PC-3 (cell line): ENCODE measurements around the gene MLYCD. TPM values are rescaled to one million over a fixed set of nuclear protein-coding genes. Genes with fewer than 3 reads are reported as not detected.

ENCODE experiments used
- ATAC-seq: fragments of 200-7000 bp; cut with Tn5 transposase; 2 replicates; pipeline ENCODE4 v1.9.1; 2020; ENCODE audit warnings: mild to moderate bottlenecking, moderate library complexity
- BruUV-seq: library from RNA; stranded (reverse); fragments of 400-500 nt; replicated peaks from 2 replicates; lab custom pipeline; 2021; lab: Mats Ljungman, UMichigan
- CTCF ChIA-PET: fragments of 300-600 bp; sonication (Branson Sonifier 250); formaldehyde crosslinking; loops from one replicate; lab custom pipeline; 2022; ENCODE audit warnings: antibody characterized with exemption; lab: Charles Lee
- POLR2A ChIA-PET: fragments of 300-600 bp; sonication (Branson Sonifier 250); formaldehyde crosslinking; loops from one replicate; lab custom pipeline; 2022; ENCODE audit warnings: antibody characterized with exemption; ENCODE audit not compliant: unreplicated experiment; lab: Charles Lee
- DNase-seq: peaks from one replicate; pipeline ENCODE4 v3.0.0-alpha.2; 2015
- H2AFZ ChIP-seq: fragments of 300-600 bp; sonication (generic); 2 replicates; pipeline ENCODE4 v1.6.0; 2016; ENCODE audit warnings: antibody characterized with exemption, low read length
- H3F3A ChIP-seq: fragments of 300-600 bp; sonication (generic); one replicate; pipeline ENCODE4 v1.6.0; 2017; ENCODE audit warnings: antibody characterized with exemption, low read length, control low read depth, mild to moderate bottlenecking; ENCODE audit not compliant: unreplicated experiment
- H3K27ac ChIP-seq: fragments of 300-600 bp; sonication (generic); 2 replicates; pipeline ENCODE4 v1.5.1; 2016; ENCODE audit warnings: mild to moderate bottlenecking, low read length
- H3K27me3 ChIP-seq: fragments of 300-600 bp; sonication (generic); 2 replicates; pipeline ENCODE4 v1.6.1; 2016; ENCODE audit warnings: low read length, mixed read lengths
- H3K36me3 ChIP-seq: fragments of 300-600 bp; sonication (generic); 2 replicates; pipeline ENCODE4 v1.6.1; 2016; ENCODE audit warnings: low read depth, mixed run types, low read length, mixed read lengths
- H3K4me1 ChIP-seq: fragments of 300-600 bp; sonication (generic); 2 replicates; pipeline ENCODE4 v1.5.1; 2016; ENCODE audit warnings: low read length; ENCODE audit not compliant: insufficient read depth
- H3K4me2 ChIP-seq: fragments of 300-600 bp; sonication (generic); 2 replicates; pipeline ENCODE4 v1.6.0; 2016; ENCODE audit warnings: low read length
- H3K4me3 ChIP-seq: fragments of 300-600 bp; sonication (generic); 2 replicates; pipeline ENCODE4 v1.5.1; 2016; ENCODE audit warnings: mild to moderate bottlenecking, low read length, mixed read lengths
- H3K79me2 ChIP-seq: fragments of 300-600 bp; sonication (generic); 2 replicates; pipeline ENCODE4 v1.6.1; 2017; ENCODE audit warnings: low read length, mixed read lengths
- H3K9ac ChIP-seq: fragments of 300-600 bp; sonication (generic); 2 replicates; pipeline ENCODE4 v1.6.0; 2016; ENCODE audit warnings: mild to moderate bottlenecking, low read length
- H3K9me2 ChIP-seq: fragments of 300-600 bp; sonication (generic); replicated peaks from 2 replicates; pipeline ENCODE4 v1.6.1; 2016; ENCODE audit warnings: mixed run types, low read length, mixed read lengths
- H3K9me3 ChIP-seq: fragments of 300-600 bp; sonication (generic); 2 replicates; pipeline ENCODE4 v1.6.1; 2016; ENCODE audit warnings: low read length, mixed read lengths
- H4K20me1 ChIP-seq: fragments of 300-600 bp; sonication (generic); 2 replicates; pipeline ENCODE4 v1.6.1; 2016; ENCODE audit warnings: low read length, mixed read lengths
- CTCF ChIP-seq: fragments of 300-600 bp; sonication (generic); conservative IDR thresholded peaks from 2 replicates; pipeline ENCODE4 v1.5.1; 2017; ENCODE audit warnings: antibody characterized with exemption, low read depth, mild to moderate bottlenecking, low read length
- EZH2 ChIP-seq: fragments of 300-600 bp; sonication (generic); IDR thresholded peaks from one replicate; pipeline ENCODE4 v1.6.1; 2017; ENCODE audit warnings: antibody characterized with exemption, mild to moderate bottlenecking, low read length; ENCODE audit not compliant: unreplicated experiment
- EZH2phosphoT487 ChIP-seq: fragments of 300-600 bp; sonication (generic); IDR thresholded peaks from 2 replicates; pipeline ENCODE4 v1.6.1; 2018; ENCODE audit warnings: mild to moderate bottlenecking, antibody characterized with exemption, low read length, borderline replicate concordance
- intact Hi-C: fragments of 100-400 bp; cut with micrococcal nuclease; formaldehyde crosslinking; loops from 2 replicates; pipeline ENCODE4 v1.9.0; 2023
- total RNA-seq: library from RNA; depleted of rRNA; stranded (reverse); fragments of >200 nt; gene quantifications from 2 replicates; pipeline ENCODE4 v1.2.3, GENCODE V29; 2014

Gene MLYCD
- total RNA-seq, 1 experiment from 2014 or later, result 0.95 TPM

DNA sequence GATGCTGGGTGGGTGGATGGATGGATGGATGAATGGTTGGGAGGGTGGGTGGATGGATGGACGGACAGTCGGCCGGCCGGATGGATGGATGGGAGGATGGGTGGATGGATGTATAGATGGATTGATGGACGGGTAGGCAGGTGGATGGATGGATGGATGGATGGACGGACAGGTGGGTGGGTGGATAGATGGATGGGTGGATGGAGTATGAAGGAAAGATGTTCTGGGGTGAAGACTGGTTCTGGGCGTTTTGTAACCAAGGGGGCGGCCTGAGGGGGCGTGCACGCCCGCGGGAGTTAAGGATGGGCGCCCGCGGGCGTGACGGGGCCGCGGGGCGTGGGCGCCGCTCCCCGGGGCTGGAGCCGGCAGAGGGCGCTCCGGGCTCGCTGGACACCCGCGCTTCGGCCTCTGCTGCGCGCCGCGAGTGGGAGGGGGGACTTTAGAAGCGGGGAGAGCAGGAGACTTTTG lies 69.0 kb downstream of the MLYCD start, which contains the start of gene NECAB2:
Gene NECAB2, plus strand, starts transcription at position 407 of the 468 bp plus-strand sequence. CDS start 405 bp downstream, outside the sequence.
- Histone ChIP-seq H3K79me2 (no peaks in the 10 kb centered on the region), H3K4me1 (no peaks in the 10 kb centered on the region), H3K4me2 (peak within 1 kb of the TSS; percentile 56; the same call in 1 of the 2 replicates), H3K27ac (no peak within 1 kb of the TSS), H4K20me1 (no peaks in the 10 kb centered on the region), H3K9ac (no peak within 1 kb of the TSS), H3K4me3 (no peak within 1 kb of the TSS), H3K27me3 (no peaks in the 10 kb centered on the region), H3K9me3 (no peaks in the 10 kb centered on the region), H3K36me3 (no peaks in the 10 kb centered on the region), H3K9me2 (no peaks in the 10 kb centered on the region), H2AFZ (no peak within 1 kb of the TSS), H3F3A (no peaks in the 10 kb centered on the region)
- DNase-seq (peak; percentile 38), ATAC-seq (peak; percentile 72)
- CTCF ChIA-PET, result no interaction called here
- TF ChIP-seq EZH2phosphoT487 (no peak), CTCF (peak; percentile 62), EZH2 (no peak)
- POLR2A ChIA-PET, result no interaction called here
- intact Hi-C loops, result loop anchor here (1.0 kb wide), 1 partner anchor 76 kb away; no protein-coding TSS in a partner anchor
- no TSS peak for BruUV-seq

DNA sequence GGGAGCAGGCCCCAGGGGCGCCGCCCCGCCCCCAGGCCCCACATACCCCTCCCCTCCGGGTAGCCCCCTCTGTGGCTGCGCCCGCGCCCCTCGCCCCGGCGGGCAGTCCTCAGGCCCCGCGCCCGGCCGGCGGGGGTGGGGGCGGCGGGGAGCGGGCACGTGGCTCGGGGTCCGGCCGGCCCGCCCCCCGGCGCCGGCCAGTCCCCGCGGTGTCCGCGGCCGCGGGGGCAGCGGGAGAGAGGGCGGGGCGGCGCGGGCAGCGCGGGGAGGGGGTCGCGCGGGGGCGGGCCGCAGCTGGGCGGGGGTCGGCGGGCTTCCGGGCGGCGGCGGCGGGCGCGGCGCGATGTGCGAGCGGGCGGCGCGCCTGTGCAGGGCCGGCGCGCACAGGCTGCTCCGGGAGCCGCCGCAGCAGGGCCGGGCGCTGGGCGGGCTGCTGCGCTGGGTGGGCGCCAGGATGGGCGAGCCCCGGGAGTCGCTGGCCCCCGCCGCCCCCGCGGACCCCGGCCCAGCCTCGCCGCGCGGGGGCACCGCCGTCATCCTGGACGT lies 69.5 kb downstream of the MLYCD start:
- Histone ChIP-seq H3K27me3 (no peaks in the 10 kb centered on the region), H2AFZ (no peak overlapping the region), H4K20me1 (no peaks in the 10 kb centered on the region), H3K27ac (no peak overlapping the region), H3K9me2 (no peaks in the 10 kb centered on the region), H3K79me2 (no peaks in the 10 kb centered on the region), H3K4me2 (peak overlapping the region; percentile 56; the same call in 1 of the 2 replicates), H3K36me3 (no peaks in the 10 kb centered on the region), H3F3A (no peaks in the 10 kb centered on the region), H3K9me3 (no peaks in the 10 kb centered on the region), H3K9ac (no peak overlapping the region), H3K4me1 (no peaks in the 10 kb centered on the region), H3K4me3 (no peak overlapping the region)
- peak; percentile 25 for ATAC-seq
- intact Hi-C loops, result loop anchor here (1.0 kb wide), 1 partner anchor 76 kb away; no protein-coding TSS in a partner anchor
- BruUV-seq, result no TSS peak
- ChIA-PET CTCF (no interaction called here), POLR2A (no interaction called here)
- no peak for DNase-seq
- no peak for TF ChIP-seq CTCF
- no peak for TF ChIP-seq EZH2phosphoT487
- no peak for TF ChIP-seq EZH2
